Measurements from ENCODE around the gene PDE9A.

The PDE9A gene

GRCh38 chr21:42644223-42645208 lies 8.9 kb upstream of the PDE9A start:
- DNase-seq = no peak

- no peak for DNase-seq
Observed at GRCh38 chr21:42645211-42646075, 8.0 kb upstream of the PDE9A start.

GRCh38 chr21:42646076-42646825 lies 7.2 kb upstream of the PDE9A start:
- no peak for DNase-seq

- no peak for DNase-seq
Observed at GRCh38 chr21:42646836-42647235, 6.6 kb upstream of the PDE9A start.

- DNase-seq = no peak
Observed at GRCh38 chr21:42648606-42649005, 4.8 kb upstream of the PDE9A start.

GRCh38 chr21:42649122-42650032 lies 4.0 kb upstream of the PDE9A start:
- DNase-seq = no peak

GRCh38 chr21:42650033-42650370 lies 3.4 kb upstream of the PDE9A start:
- DNase-seq = no peak

GRCh38 chr21:42650441-42651421 lies 2.7 kb upstream of the PDE9A start:
- DNase-seq = no peak

GRCh38 chr21:42651515-42652401 lies 1.7 kb upstream of the PDE9A start:
- no peak for DNase-seq

- no peak for DNase-seq
Observed at GRCh38 chr21:42652527-42653230, 742 bp upstream of the PDE9A start.

- peak; percentile 68 for DNase-seq
Observed at GRCh38 chr21:42654179-42654912, 925 bp downstream of the PDE9A start.

GRCh38 chr21:42654913-42655795 lies 1.7 kb downstream of the PDE9A start:
- DNase-seq = no peak

GRCh38 chr21:42655796-42656770 lies 2.7 kb downstream of the PDE9A start:
- peak; percentile 27 for DNase-seq

GRCh38 chr21:42656872-42657271 lies 3.5 kb downstream of the PDE9A start:
- no peak for DNase-seq

- no peak for DNase-seq
Observed at GRCh38 chr21:42657676-42658319, 4.4 kb downstream of the PDE9A start.

Data from NCI-H2107 (cell line).